DOHH2 (cell line): Measurements from ENCODE around the gene AKAP8.

Experiments used
- H3F3A ChIP-seq: fragments of 200-600 bp; sonication (generic), shearing (Covaris generic); 2 replicates; pipeline ENCODE4 v1.6.0; 2016; ENCODE audit warnings: antibody characterized with exemption, mild to moderate bottlenecking; ENCODE audit not compliant: control insufficient read depth, insufficient read depth
- H3K27ac ChIP-seq: fragments of 200-600 bp; sonication (generic); 2 replicates; pipeline ENCODE4 v1.5.1; 2014; ENCODE audit warnings: low read depth, mild to moderate bottlenecking, low read length, moderate library complexity
- H3K27me3 ChIP-seq: fragments of 200-600 bp; sonication (generic); 2 replicates; pipeline ENCODE4 v1.6.1; 2014; ENCODE audit warnings: mild to moderate bottlenecking, low read length, mixed read lengths; ENCODE audit not compliant: control insufficient read depth
- H3K36me3 ChIP-seq: fragments of 200-600 bp; sonication (generic); 2 replicates; pipeline ENCODE4 v1.6.1; 2014; ENCODE audit warnings: mild to moderate bottlenecking, low read length, moderate library complexity, mixed read lengths; ENCODE audit not compliant: control insufficient read depth
- H3K4me1 ChIP-seq: fragments of 200-600 bp; sonication (generic); 2 replicates; pipeline ENCODE4 v1.6.1; 2014; ENCODE audit warnings: mild to moderate bottlenecking, low read length, mixed read lengths; ENCODE audit not compliant: control insufficient read depth
- H3K4me2 ChIP-seq: fragments of 200-600 bp; sonication (generic); 2 replicates; pipeline ENCODE4 v1.6.0; 2014; ENCODE audit warnings: mild to moderate bottlenecking, low read length, moderate library complexity
- H3K4me3 ChIP-seq: fragments of 200-600 bp; sonication (generic); 2 replicates; pipeline ENCODE4 v1.5.1; 2014; ENCODE audit warnings: mild to moderate bottlenecking, low read length, mixed read lengths
- H3K79me2 ChIP-seq: fragments of 200-600 bp; sonication (generic); 2 replicates; pipeline ENCODE4 v1.6.1; 2014; ENCODE audit warnings: mild to moderate bottlenecking, low read length, mixed read lengths; ENCODE audit not compliant: control insufficient read depth
- H3K9me2 ChIP-seq: fragments of 200-600 bp; sonication (generic); replicated peaks from 2 replicates; pipeline ENCODE4 v1.6.1; 2014; ENCODE audit warnings: mild to moderate bottlenecking, low read length, mixed read lengths; ENCODE audit not compliant: control insufficient read depth
- H3K9me3 ChIP-seq: fragments of 200-600 bp; sonication (generic); 2 replicates; pipeline ENCODE4 v1.6.1; 2014; ENCODE audit warnings: antibody characterized with exemption, low read length, mixed read lengths; ENCODE audit not compliant: control insufficient read depth, insufficient read depth
- H4K20me1 ChIP-seq: fragments of 200-600 bp; sonication (generic); 2 replicates; pipeline ENCODE4 v1.6.0; 2014; ENCODE audit warnings: low read depth, mild to moderate bottlenecking, antibody characterized with exemption, low read length, moderate library complexity; ENCODE audit not compliant: control insufficient read depth, insufficient read depth
- CTCF ChIP-seq: fragments of 200-600 bp; sonication (generic); IDR thresholded peaks from one replicate; pipeline ENCODE4 v1.5.1; 2014; ENCODE audit warnings: antibody characterized with exemption, mild to moderate bottlenecking, low read depth, low read length; ENCODE audit not compliant: poor library complexity, severe bottlenecking
- EZH2phosphoT487 ChIP-seq: fragments of 200-600 bp; sonication (generic); IDR thresholded peaks from 2 replicates; pipeline ENCODE4 v1.6.1; 2017; ENCODE audit warnings: borderline replicate concordance, mild to moderate bottlenecking, antibody characterized with exemption, low read length, moderate library complexity, mixed read lengths

Gene AKAP8

GRCh38 chr19:15373644-15374043 is 5.9 kb downstream of the AKAP8 start:
- Histone ChIP-seq H3F3A (no peaks in the 10 kb centered on the region), H3K4me2 (no peak overlapping the region), H3K27ac (no peak overlapping the region), H3K9me3 (no peaks in the 10 kb centered on the region), H3K4me3 (no peak overlapping the region), H3K4me1 (peaks cover 21% of the 10 kb centered on the region), H3K27me3 (no peaks in the 10 kb centered on the region), H3K9me2 (no peaks in the 10 kb centered on the region), H3K79me2 (peaks cover 74% of the 10 kb centered on the region), H4K20me1 (peaks cover 21% of the 10 kb centered on the region; the same call in 1 of the 2 replicates), H3K36me3 (peaks cover 88% of the 10 kb centered on the region)
- TF ChIP-seq CTCF (no peak), EZH2phosphoT487 (no peak)

- peaks cover 89% of the 10 kb centered on the region for H3K36me3 ChIP-seq
- H3K4me2 ChIP-seq, result no peak overlapping the region
These were observed 6.7 kb downstream of the AKAP8 start for GRCh38 chr19:15372891-15373301.

GRCh38 chr19:15372470-15372869 is 7.1 kb downstream of the AKAP8 start:
- no peak overlapping the region for H3K27ac ChIP-seq
- peaks cover 93% of the 10 kb centered on the region for H3K36me3 ChIP-seq
- H3K9me2 ChIP-seq, result no peaks in the 10 kb centered on the region
- peaks cover 63% of the 10 kb centered on the region for H3K79me2 ChIP-seq
- TF ChIP-seq EZH2phosphoT487, result no peak
- TF ChIP-seq CTCF, result no peak
- H4K20me1 ChIP-seq, result peaks cover 21% of the 10 kb centered on the region; the same call in 1 of the 2 replicates
- no peaks in the 10 kb centered on the region for H3K9me3 ChIP-seq
- no peak overlapping the region for H3K4me2 ChIP-seq
- H3K4me1 ChIP-seq, result peaks cover 14% of the 10 kb centered on the region
- H3F3A ChIP-seq, result no peaks in the 10 kb centered on the region
- no peak overlapping the region for H3K4me3 ChIP-seq
- H3K27me3 ChIP-seq, result no peaks in the 10 kb centered on the region

More at GRCh38 chr19:15372891-15373301, 6.7 kb downstream of the AKAP8 start:
- peaks cover 67% of the 10 kb centered on the region for H3K79me2 ChIP-seq
- H3F3A ChIP-seq, result no peaks in the 10 kb centered on the region
- peaks cover 18% of the 10 kb centered on the region for H3K4me1 ChIP-seq
- TF ChIP-seq EZH2phosphoT487, result no peak
- TF ChIP-seq CTCF, result no peak
- no peak overlapping the region for H3K4me3 ChIP-seq
- no peaks in the 10 kb centered on the region for H3K9me3 ChIP-seq
- H4K20me1 ChIP-seq, result peaks cover 21% of the 10 kb centered on the region; the same call in 1 of the 2 replicates
- H3K27me3 ChIP-seq, result no peaks in the 10 kb centered on the region
- H3K27ac ChIP-seq, result no peak overlapping the region
- no peaks in the 10 kb centered on the region for H3K9me2 ChIP-seq
